GM23338 (cell line): ENCODE data around the gene ODAPH. TPM values are rescaled to one million over a fixed set of nuclear protein-coding genes. Genes with fewer than 3 reads are reported as not detected.

ENCODE experiments used
- ATAC-seq: fragments of 200-7000 bp; cut with Tn5 transposase; 3 replicates; pipeline ENCODE4 v1.9.1; 2020
- DNase-seq: peaks from one replicate; pipeline ENCODE4 v3.0.0-alpha.2; 2015; ENCODE audit warnings: low spot score
- H2AFZ ChIP-seq: fragments of 200-600 bp; sonication (generic); 2 replicates; pipeline ENCODE4 v1.8.0; 2016; ENCODE audit warnings: antibody characterized with exemption, mild to moderate bottlenecking, moderate library complexity
- H3F3A ChIP-seq: fragments of 200-600 bp; sonication (generic); replicated peaks from 2 replicates; pipeline ENCODE4 v1.8.0; 2017; ENCODE audit warnings: antibody characterized with exemption, mixed run types, low read depth
- H3K27ac ChIP-seq: fragments of 200-600 bp; sonication (generic); 2 replicates; pipeline ENCODE4 v1.6.1; 2016; ENCODE audit warnings: low read depth
- H3K27me3 ChIP-seq: fragments of 200-600 bp; sonication (generic); 2 replicates; pipeline ENCODE4 v1.8.0; 2016; ENCODE audit warnings: mild to moderate bottlenecking, mixed run types, moderate library complexity; ENCODE audit not compliant: insufficient read depth
- H3K36me3 ChIP-seq: fragments of 200-600 bp; sonication (generic); 2 replicates; pipeline ENCODE4 v1.8.0; 2016; ENCODE audit warnings: mild to moderate bottlenecking; ENCODE audit not compliant: insufficient read depth
- H3K4me1 ChIP-seq: fragments of 200-600 bp; sonication (generic); 2 replicates; pipeline ENCODE4 v1.8.0; 2016; ENCODE audit warnings: mild to moderate bottlenecking, moderate library complexity; ENCODE audit not compliant: insufficient read depth
- H3K4me2 ChIP-seq: fragments of 200-600 bp; sonication (generic); 2 replicates; pipeline ENCODE4 v1.7.1; 2017; ENCODE audit warnings: mixed run types
- H3K4me3 ChIP-seq: fragments of 200-600 bp; sonication (generic); 2 replicates; pipeline ENCODE4 v1.6.1; 2016; ENCODE audit warnings: mixed run types
- H3K79me2 ChIP-seq: fragments of 200-600 bp; sonication (generic); replicated peaks from 2 replicates; pipeline ENCODE4 v1.8.0; 2017; ENCODE audit warnings: mild to moderate bottlenecking; ENCODE audit not compliant: insufficient read depth
- H3K9me2 ChIP-seq: fragments of 200-600 bp; sonication (generic); 2 replicates; pipeline ENCODE4 v1.8.0; 2017; ENCODE audit not compliant: insufficient read depth
- H4K20me1 ChIP-seq: fragments of 200-600 bp; sonication (generic); replicated peaks from 2 replicates; pipeline ENCODE4 v1.8.0; 2017; ENCODE audit warnings: mild to moderate bottlenecking; ENCODE audit not compliant: insufficient read depth
- H3K27ac Mint-ChIP-seq: 2 replicates; pipeline ENCODE4 v1.8.0; 2020; ENCODE audit warnings: inconsistent platforms, mild to moderate bottlenecking, moderate library complexity, mixed read lengths
- H3K27me3 Mint-ChIP-seq: 3 replicates; pipeline ENCODE4 v1.8.0; 2022; ENCODE audit warnings: low read depth, mild to moderate bottlenecking, moderate library complexity, mixed read lengths, inconsistent platforms; ENCODE audit not compliant: insufficient read depth, poor library complexity
- H3K36me3 Mint-ChIP-seq: 3 replicates; pipeline ENCODE4 v1.8.0; 2021; ENCODE audit warnings: low read depth, mild to moderate bottlenecking, inconsistent platforms, moderate library complexity, mixed read lengths
- H3K4me1 Mint-ChIP-seq: 3 replicates; pipeline ENCODE4 v1.8.0; 2020; ENCODE audit warnings: mild to moderate bottlenecking, inconsistent platforms, mixed read lengths
- H3K4me3 Mint-ChIP-seq: 3 replicates; pipeline ENCODE4 v1.8.0; 2021; ENCODE audit warnings: moderate library complexity, mild to moderate bottlenecking, inconsistent platforms, mixed read lengths
- H3K9me3 Mint-ChIP-seq: 3 replicates; pipeline ENCODE4 v1.8.0; 2020; ENCODE audit warnings: moderate library complexity, mild to moderate bottlenecking, inconsistent platforms, mixed read lengths
- CREB1 ChIP-seq: fragments of 250-450 bp; sonication (Bioruptor Pico); IDR thresholded peaks from 2 replicates; pipeline ENCODE4 v1.5.0; 2020; ENCODE audit warnings: low read depth, mild to moderate bottlenecking, moderate library complexity
- CTCF ChIP-seq, 2 experiments: fragments of 200-600 bp in 1 of 2; sonication (generic) in 1 of 2; conservative IDR thresholded peaks; 2 replicates each; pipeline versions ENCODE4 v1.5.1 to v1.6.1; 2016 to 2017; ENCODE audit warnings: antibody characterized with exemption in 2 of 2, low read depth in 2 of 2, mild to moderate bottlenecking in 2 of 2, moderate library complexity in 1 of 2
- ETS1 ChIP-seq: IDR thresholded peaks from 2 replicates; pipeline ENCODE4 v1.6.1; 2016; ENCODE audit warnings: antibody characterized with exemption
- JUNB ChIP-seq: IDR thresholded peaks from one replicate; pipeline ENCODE4 v1.6.1; 2016; ENCODE audit warnings: antibody characterized with exemption; ENCODE audit not compliant: unreplicated experiment
- NANOG ChIP-seq: IDR thresholded peaks from 2 replicates; pipeline ENCODE4 v1.6.1; 2016; ENCODE audit warnings: antibody characterized with exemption, borderline replicate concordance
- POLR2AphosphoS5 ChIP-seq: IDR thresholded peaks from 2 replicates; pipeline ENCODE4 v1.6.1; 2016; ENCODE audit warnings: antibody characterized with exemption, low read depth
- REST ChIP-seq: IDR thresholded peaks from one replicate; pipeline ENCODE4 v1.6.1; 2018; ENCODE audit warnings: antibody characterized with exemption; ENCODE audit not compliant: unreplicated experiment
- STAT1 ChIP-seq: IDR thresholded peaks from one replicate; pipeline ENCODE4 v1.6.1; 2016; ENCODE audit warnings: antibody characterized with exemption; ENCODE audit not compliant: unreplicated experiment
- polyA plus RNA-seq: library from polyadenylated mRNA; unstranded; fragments of >200 nt; fragmentation: Nextera tagmentation; extraction: Ambion mirVana; gene quantifications from 2 replicates; pipeline ENCODE4 v1.2.1, GENCODE V29; 2016
- total RNA-seq: library from RNA; depleted of rRNA; stranded (reverse); fragments of >200 nt; shearing (Covaris generic); gene quantifications from 2 replicates; pipeline ENCODE4 v1.2.3, GENCODE V29; 2014
- TF ChIP-seq, protein P1 (sequence below): fragments of 250-450 bp; sonication (Bioruptor Pico); IDR thresholded peaks from 2 replicates; pipeline ENCODE4 v1.5.0; 2020; ENCODE audit warnings: mild to moderate bottlenecking, moderate library complexity

The ODAPH gene
- total and polyA plus RNA-seq, 2 experiments from 2014 or later: not detected

DNA sequence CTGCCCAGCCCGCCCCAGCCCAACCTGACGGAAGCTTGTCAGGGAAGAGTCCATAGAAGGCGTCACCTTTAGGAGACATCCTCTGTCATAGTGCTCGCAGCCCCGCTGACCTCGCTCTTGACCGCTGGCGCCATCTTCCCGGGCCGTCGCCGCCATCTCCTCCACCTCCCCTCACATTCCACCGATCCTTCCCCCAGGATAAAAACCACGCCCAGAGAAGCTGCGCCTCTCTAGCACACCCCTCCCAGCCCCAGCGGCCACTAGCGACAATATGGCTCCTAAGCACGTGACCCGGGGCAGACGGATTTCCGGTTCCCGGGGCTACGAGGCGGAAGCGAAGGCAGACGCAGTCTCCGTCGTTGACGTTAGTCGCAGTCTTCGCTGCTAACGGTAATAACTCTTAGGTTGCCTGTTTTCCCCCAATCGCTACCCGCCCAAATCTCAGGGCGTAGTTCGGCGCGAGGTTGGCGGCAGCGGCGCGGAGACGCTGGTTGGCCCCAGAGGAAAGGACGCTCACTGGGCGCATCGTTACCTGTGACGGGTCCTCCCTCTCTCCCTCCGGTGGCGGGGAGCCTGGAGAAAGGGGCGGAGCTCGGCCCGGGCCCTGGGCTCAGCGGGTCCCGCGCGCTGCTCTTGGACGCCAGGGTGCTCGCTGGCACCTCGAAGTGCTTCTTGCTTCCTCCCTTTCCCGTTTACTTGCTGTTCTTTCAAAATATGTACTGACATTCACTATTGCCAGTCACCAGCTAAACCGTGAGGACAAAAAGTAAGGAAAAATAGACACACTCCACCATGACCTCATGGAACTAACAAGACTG is 41.5 kb upstream of the ODAPH start, which contains the start of the genes RCHY1 and THAP6:
TSS of gene RCHY1 (minus strand) at position 273 of the 818 bp plus-strand sequence. CDS start at position 156, 117 bp downstream.
TSS of gene THAP6 (plus strand) at position 343 of the 818 bp plus-strand sequence. CDS start 980 bp downstream, outside the sequence.
- H3K79me2 ChIP-seq: peaks cover 40% of the 10 kb centered on the region
- peak within 1 kb of the TSS; percentile 95 for H2AFZ ChIP-seq

More for the DNA sequence above, 41.5 kb upstream of the ODAPH start, which contains the start of the genes RCHY1 and THAP6:
- Mint-ChIP-seq H3K36me3 (peaks cover 37% of the 10 kb centered on the region), H3K27me3 (peaks cover 7% of the 10 kb centered on the region), H3K9me3 (no peaks in the 10 kb centered on the region; the same call in 2 of the 3 replicates), H3K27ac (peak within 1 kb of the TSS; percentile 79), H3K4me3 (no peak within 1 kb of the TSS; the same call in 1 of the 3 replicates), H3K4me1 (peaks cover 23% of the 10 kb centered on the region)
- peak within 1 kb of the TSS; percentile 97 for H3K4me2 ChIP-seq
- no peaks in the 10 kb centered on the region for H3F3A ChIP-seq
- H3K4me1 ChIP-seq: peaks cover 38% of the 10 kb centered on the region
- peaks cover 18% of the 10 kb centered on the region; the same call in 1 of the 2 replicates for H3K36me3 ChIP-seq
- ATAC-seq: peak; percentile 95
- no peaks in the 10 kb centered on the region for H3K9me2 ChIP-seq
- H3K4me3 ChIP-seq: peak within 1 kb of the TSS; percentile 87
- peak within 1 kb of the TSS; percentile 92 for H3K27ac ChIP-seq
- TF ChIP-seq ETS1 (peak; percentile 88), JUNB (no peak), NANOG (no peak), STAT1 (no peak), CREB1 (CRISPR knock-in tag) (peak; percentile 30; the same call in 1 of the 2 replicates), POLR2AphosphoS5 (peak; percentile 98), CTCF (conservative IDR thresholded peaks at IDR 0.05; ENCODE audit: low read depth in 2 of 2) (peak in 1 of 2 experiments; percentile 4; a peak in 1 of 4 replicates), REST (peak; percentile 46)
- TF ChIP-seq, protein P1, sequence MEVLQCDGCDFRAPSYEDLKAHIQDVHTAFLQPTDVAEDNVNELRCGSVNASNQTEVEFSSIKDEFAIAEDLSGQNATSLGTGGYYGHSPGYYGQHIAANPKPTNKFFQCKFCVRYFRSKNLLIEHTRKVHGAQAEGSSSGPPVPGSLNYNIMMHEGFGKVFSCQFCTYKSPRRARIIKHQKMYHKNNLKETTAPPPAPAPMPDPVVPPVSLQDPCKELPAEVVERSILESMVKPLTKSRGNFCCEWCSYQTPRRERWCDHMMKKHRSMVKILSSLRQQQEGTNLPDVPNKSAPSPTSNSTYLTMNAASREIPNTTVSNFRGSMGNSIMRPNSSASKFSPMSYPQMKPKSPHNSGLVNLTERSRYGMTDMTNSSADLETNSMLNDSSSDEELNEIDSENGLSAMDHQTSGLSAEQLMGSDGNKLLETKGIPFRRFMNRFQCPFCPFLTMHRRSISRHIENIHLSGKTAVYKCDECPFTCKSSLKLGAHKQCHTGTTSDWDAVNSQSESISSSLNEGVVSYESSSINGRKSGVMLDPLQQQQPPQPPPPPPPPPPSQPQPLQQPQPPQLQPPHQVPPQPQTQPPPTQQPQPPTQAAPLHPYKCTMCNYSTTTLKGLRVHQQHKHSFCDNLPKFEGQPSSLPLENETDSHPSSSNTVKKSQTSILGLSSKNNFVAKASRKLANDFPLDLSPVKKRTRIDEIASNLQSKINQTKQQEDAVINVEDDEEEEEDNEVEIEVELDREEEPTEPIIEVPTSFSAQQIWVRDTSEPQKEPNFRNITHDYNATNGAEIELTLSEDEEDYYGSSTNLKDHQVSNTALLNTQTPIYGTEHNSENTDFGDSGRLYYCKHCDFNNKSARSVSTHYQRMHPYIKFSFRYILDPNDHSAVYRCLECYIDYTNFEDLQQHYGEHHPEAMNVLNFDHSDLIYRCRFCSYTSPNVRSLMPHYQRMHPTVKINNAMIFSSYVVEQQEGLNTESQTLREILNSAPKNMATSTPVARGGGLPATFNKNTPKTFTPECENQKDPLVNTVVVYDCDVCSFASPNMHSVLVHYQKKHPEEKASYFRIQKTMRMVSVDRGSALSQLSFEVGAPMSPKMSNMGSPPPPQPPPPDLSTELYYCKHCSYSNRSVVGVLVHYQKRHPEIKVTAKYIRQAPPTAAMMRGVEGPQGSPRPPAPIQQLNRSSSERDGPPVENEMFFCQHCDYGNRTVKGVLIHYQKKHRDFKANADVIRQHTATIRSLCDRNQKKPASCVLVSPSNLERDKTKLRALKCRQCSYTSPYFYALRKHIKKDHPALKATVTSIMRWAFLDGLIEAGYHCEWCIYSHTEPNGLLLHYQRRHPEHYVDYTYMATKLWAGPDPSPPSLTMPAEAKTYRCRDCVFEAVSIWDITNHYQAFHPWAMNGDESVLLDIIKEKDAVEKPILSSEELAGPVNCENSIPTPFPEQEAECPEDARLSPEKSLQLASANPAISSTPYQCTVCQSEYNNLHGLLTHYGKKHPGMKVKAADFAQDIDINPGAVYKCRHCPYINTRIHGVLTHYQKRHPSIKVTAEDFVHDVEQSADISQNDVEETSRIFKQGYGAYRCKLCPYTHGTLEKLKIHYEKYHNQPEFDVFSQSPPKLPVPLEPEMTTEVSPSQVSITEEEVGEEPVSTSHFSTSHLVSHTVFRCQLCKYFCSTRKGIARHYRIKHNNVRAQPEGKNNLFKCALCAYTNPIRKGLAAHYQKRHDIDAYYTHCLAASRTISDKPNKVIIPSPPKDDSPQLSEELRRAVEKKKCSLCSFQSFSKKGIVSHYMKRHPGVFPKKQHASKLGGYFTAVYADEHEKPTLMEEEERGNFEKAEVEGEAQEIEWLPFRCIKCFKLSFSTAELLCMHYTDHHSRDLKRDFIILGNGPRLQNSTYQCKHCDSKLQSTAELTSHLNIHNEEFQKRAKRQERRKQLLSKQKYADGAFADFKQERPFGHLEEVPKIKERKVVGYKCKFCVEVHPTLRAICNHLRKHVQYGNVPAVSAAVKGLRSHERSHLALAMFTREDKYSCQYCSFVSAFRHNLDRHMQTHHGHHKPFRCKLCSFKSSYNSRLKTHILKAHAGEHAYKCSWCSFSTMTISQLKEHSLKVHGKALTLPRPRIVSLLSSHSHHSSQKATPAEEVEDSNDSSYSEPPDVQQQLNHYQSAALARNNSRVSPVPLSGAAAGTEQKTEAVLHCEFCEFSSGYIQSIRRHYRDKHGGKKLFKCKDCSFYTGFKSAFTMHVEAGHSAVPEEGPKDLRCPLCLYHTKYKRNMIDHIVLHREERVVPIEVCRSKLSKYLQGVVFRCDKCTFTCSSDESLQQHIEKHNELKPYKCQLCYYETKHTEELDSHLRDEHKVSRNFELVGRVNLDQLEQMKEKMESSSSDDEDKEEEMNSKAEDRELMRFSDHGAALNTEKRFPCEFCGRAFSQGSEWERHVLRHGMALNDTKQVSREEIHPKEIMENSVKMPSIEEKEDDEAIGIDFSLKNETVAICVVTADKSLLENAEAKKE (CRISPR knock-in tag): no peak
- DNase-seq: peak; percentile 99
- no peaks in the 10 kb centered on the region for H3K27me3 ChIP-seq
- H4K20me1 ChIP-seq: peaks cover 15% of the 10 kb centered on the region; the same call in 1 of the 2 replicates
